ENCODE data around the gene PARD3B. TPM values are rescaled to one million over a fixed set of nuclear protein-coding genes. Genes with fewer than 3 reads are reported as not detected.

The PARD3B gene
- total RNA-seq, 4 donors from 2014 or later = 6.5 to 17.3 (median 12.7) TPM

GRCh38 chr2:205646680-205647079 lies 1101.4 kb downstream of the PARD3B start:
- TF ChIP-seq CTCF (IDR thresholded peaks at IDR 0.05) (no peak), POLR2A (IDR thresholded peaks at IDR 0.05) (no peak)
- WGBS, 2 donors = 73 to 92% methylated on average over 8 of the region's 8 CpGs
- intact Hi-C loops (cut with DNase I; ENCODE audit: low total_unique reads) = no loop called here
- peak in 1 of 2 donors; percentile 28 for DNase-seq (ENCODE audit: low spot score in 2 of 2)
- no peak overlapping the region for H3K4me3 ChIP-seq (ENCODE audit: low read depth, poor library complexity, severe bottlenecking)

- TF ChIP-seq POLR2A (IDR thresholded peaks at IDR 0.05) = no peak
- TF ChIP-seq CTCF (IDR thresholded peaks at IDR 0.05) = no peak
- intact Hi-C loops (cut with DNase I; ENCODE audit: low total_unique reads) = no loop called here
- peak; percentile 69 to 86 for DNase-seq (ENCODE audit: low spot score in 2 of 2)
- no peak overlapping the region for H3K4me3 ChIP-seq (ENCODE audit: low read depth, poor library complexity, severe bottlenecking)
- WGBS, 2 donors = 67 to 71% methylated on average over 4 of the region's 4 CpGs
Observed at GRCh38 chr2:205650450-205650849, 1105.2 kb downstream of the PARD3B start.

GRCh38 chr2:205650931-205651330 lies 1105.7 kb downstream of the PARD3B start:
- WGBS, 2 donors = 92 to 95% methylated on average over 7 of the region's 7 CpGs
- no peak overlapping the region for H3K4me3 ChIP-seq (ENCODE audit: low read depth, poor library complexity, severe bottlenecking)
- no peak for TF ChIP-seq POLR2A (IDR thresholded peaks at IDR 0.05)
- TF ChIP-seq CTCF (IDR thresholded peaks at IDR 0.05) = no peak
- intact Hi-C loops (cut with DNase I; ENCODE audit: low total_unique reads) = no loop called here
- DNase-seq (ENCODE audit: low spot score in 2 of 2) = no peak

GRCh38 chr2:205651719-205652118 lies 1106.4 kb downstream of the PARD3B start:
- DNase-seq (ENCODE audit: low spot score in 2 of 2) = no peak
- H3K4me3 ChIP-seq (ENCODE audit: low read depth, poor library complexity, severe bottlenecking) = no peak overlapping the region
- intact Hi-C loops (cut with DNase I; ENCODE audit: low total_unique reads) = no loop called here
- 0% methylated on average over 1 of the region's 1 CpG for WGBS, 2 donors
- TF ChIP-seq POLR2A (IDR thresholded peaks at IDR 0.05) (no peak), CTCF (IDR thresholded peaks at IDR 0.05) (no peak)

- TF ChIP-seq POLR2A (IDR thresholded peaks at IDR 0.05) (no peak), CTCF (IDR thresholded peaks at IDR 0.05) (no peak)
- intact Hi-C loops (cut with DNase I; ENCODE audit: low total_unique reads) = no loop called here
Observed at GRCh38 chr2:205654878-205655605, 1109.8 kb downstream of the PARD3B start.

More at GRCh38 chr2:205654878-205655605, 1109.8 kb downstream of the PARD3B start:
- WGBS, 2 donors = 72 to 80% methylated on average over 10 of the region's 10 CpGs
- no peak overlapping the region for H3K4me3 ChIP-seq (ENCODE audit: low read depth, poor library complexity, severe bottlenecking)
- no peak for DNase-seq (ENCODE audit: low spot score in 2 of 2)

All from lower leg skin (tissue), 4 donors.